HepG2 (cell line): ENCODE data around the gene PYURF. TPM values are rescaled to one million over a fixed set of nuclear protein-coding genes. Genes with fewer than 3 reads are reported as not detected.

ENCODE experiments used
- BCL6 ChIP-seq: IDR thresholded peaks from 2 replicates; pipeline ENCODE4 v1.6.1; 2016; ENCODE audit warnings: missing genetic modification reagents, missing compliant biosample characterization
- EED ChIP-seq: sonication (generic); formaldehyde crosslinking; IDR thresholded peaks from 2 replicates; pipeline ENCODE4 v1.5.0; 2020; ENCODE audit warnings: mild to moderate bottlenecking, missing genetic modification reagents
- HNF4A ChIP-seq: sonication (generic); formaldehyde crosslinking; IDR thresholded peaks from 2 replicates; pipeline ENCODE4 v1.4.0; 2020; ENCODE audit warnings: missing genetic modification reagents
- KAT2B ChIP-seq: fragments of 150-350 bp; IDR thresholded peaks from 2 replicates; pipeline ENCODE4 v1.6.1; 2014; ENCODE audit warnings: low read depth, low read length, borderline replicate concordance
- KLF11 ChIP-seq: IDR thresholded peaks from 2 replicates; pipeline ENCODE4 v1.6.1; 2016; ENCODE audit warnings: missing compliant biosample characterization
- NR2F2 ChIP-seq: IDR thresholded peaks from 2 replicates; pipeline ENCODE4 v1.6.1; 2012; ENCODE audit warnings: low read depth, inconsistent platforms, borderline replicate concordance
- RXRB ChIP-seq: IDR thresholded peaks from 2 replicates; pipeline ENCODE4 v1.6.1; 2016; ENCODE audit warnings: borderline replicate concordance, missing genetic modification reagents, missing compliant biosample characterization
- SNAPC2 ChIP-seq: sonication (generic); formaldehyde crosslinking; IDR thresholded peaks from 2 replicates; pipeline ENCODE4 v1.8.1; 2022; ENCODE audit warnings: mild to moderate bottlenecking, missing genetic modification reagents
- SRSF9 ChIP-seq: fragments of 200-400 bp; formaldehyde crosslinking; IDR thresholded peaks from 2 replicates; pipeline ENCODE4 v1.6.1; 2018; ENCODE audit warnings: borderline replicate concordance, mild to moderate bottlenecking, low read depth, low read length; ENCODE audit not compliant: insufficient read depth, poor library complexity, severe bottlenecking
- YY1 ChIP-seq: IDR thresholded peaks from 2 replicates; pipeline ENCODE4 v1.6.1; 2011; ENCODE audit warnings: low read length, low read depth, moderate library complexity, mild to moderate bottlenecking; ENCODE audit not compliant: insufficient read depth, insufficient replicate concordance
- ZFP36 ChIP-seq: fragments of 150-350 bp; IDR thresholded peaks from 2 replicates; pipeline ENCODE4 v1.6.1; 2018; ENCODE audit warnings: borderline replicate concordance, low read length, low read depth; ENCODE audit not compliant: partially characterized antibody
- ZNF136 ChIP-seq: sonication (generic); formaldehyde crosslinking; IDR thresholded peaks from 2 replicates; pipeline ENCODE4 v1.8.1; 2022; ENCODE audit warnings: low read depth, mild to moderate bottlenecking, moderate library complexity, missing genetic modification reagents
- ZNF230 ChIP-seq: sonication (generic); formaldehyde crosslinking; IDR thresholded peaks from 2 replicates; pipeline ENCODE4 v1.4.0; 2020; ENCODE audit warnings: mild to moderate bottlenecking, missing genetic modification reagents
- ZNF746 ChIP-seq: sonication (generic); formaldehyde crosslinking; IDR thresholded peaks from 2 replicates; pipeline ENCODE4 v1.8.0; 2022; ENCODE audit warnings: mild to moderate bottlenecking, missing genetic modification reagents
- ZNF75D ChIP-seq: sonication (generic); formaldehyde crosslinking; IDR thresholded peaks from 2 replicates; pipeline ENCODE4 v1.8.1; 2023; ENCODE audit warnings: missing genetic modification reagents, mild to moderate bottlenecking, borderline replicate concordance
- polyA plus RNA-seq, 8 experiments: library from polyadenylated mRNA; depleted of rRNA in 3 of 8; stranded (reverse) in 7 of 8; unstranded in 1 of 8; fragments of >200 nt; fragmentation: Illumina TruSeq in 4 of 8; extraction: Trizol in 4 of 8; gene quantifications; 2 replicates each; pipeline versions ENCODE4 v1.2.1 to v1.2.3, GENCODE V29; 2011 to 2016; ENCODE audit warnings: low read depth in 4 of 8, missing spikeins in 1 of 8, mixed read lengths in 1 of 8; ENCODE audit not compliant: insufficient read depth in 1 of 8
- total RNA-seq, 5 experiments: library from RNA; depleted of rRNA; stranded (reverse); fragments of >200 nt; fragmentation: Illumina TruSeq; extraction: Trizol; gene quantifications; 2 replicates each; pipeline ENCODE4 v1.2.3, GENCODE V29; 2016; ENCODE audit warnings: low read depth in 1 of 5
- TF ChIP-seq, protein P1 (sequence below): sonication (generic); formaldehyde crosslinking; IDR thresholded peaks from 2 replicates; pipeline ENCODE4 v1.4.0; 2020; ENCODE audit warnings: missing genetic modification reagents
- TF ChIP-seq, protein P2 (sequence below): sonication (generic); formaldehyde crosslinking; IDR thresholded peaks from 2 replicates; pipeline ENCODE4 v1.5.1; 2020; ENCODE audit warnings: missing genetic modification reagents, mild to moderate bottlenecking, borderline replicate concordance
- TF ChIP-seq, protein P3 (sequence below): IDR thresholded peaks from 2 replicates; pipeline ENCODE4 v1.6.1; 2018; ENCODE audit warnings: missing genetic modification reagents, mild to moderate bottlenecking, missing compliant biosample characterization
- TF ChIP-seq, protein P4 (sequence below): sonication (generic); formaldehyde crosslinking; IDR thresholded peaks from 2 replicates; pipeline ENCODE4 v1.4.0; 2020; ENCODE audit warnings: low read depth, mild to moderate bottlenecking, missing genetic modification reagents
- TF ChIP-seq, protein P5 (sequence below): sonication (generic); formaldehyde crosslinking; IDR thresholded peaks from 2 replicates; pipeline ENCODE4 v1.9.0; 2021; ENCODE audit warnings: missing genetic modification reagents, borderline replicate concordance

PYURF gene
- total and polyA plus RNA-seq, 2 of the 13 experiments (the other 11 are each of a cell fraction or from before 2014, with no cell fraction given), result 59.9 to 95.2 TPM

DNA sequence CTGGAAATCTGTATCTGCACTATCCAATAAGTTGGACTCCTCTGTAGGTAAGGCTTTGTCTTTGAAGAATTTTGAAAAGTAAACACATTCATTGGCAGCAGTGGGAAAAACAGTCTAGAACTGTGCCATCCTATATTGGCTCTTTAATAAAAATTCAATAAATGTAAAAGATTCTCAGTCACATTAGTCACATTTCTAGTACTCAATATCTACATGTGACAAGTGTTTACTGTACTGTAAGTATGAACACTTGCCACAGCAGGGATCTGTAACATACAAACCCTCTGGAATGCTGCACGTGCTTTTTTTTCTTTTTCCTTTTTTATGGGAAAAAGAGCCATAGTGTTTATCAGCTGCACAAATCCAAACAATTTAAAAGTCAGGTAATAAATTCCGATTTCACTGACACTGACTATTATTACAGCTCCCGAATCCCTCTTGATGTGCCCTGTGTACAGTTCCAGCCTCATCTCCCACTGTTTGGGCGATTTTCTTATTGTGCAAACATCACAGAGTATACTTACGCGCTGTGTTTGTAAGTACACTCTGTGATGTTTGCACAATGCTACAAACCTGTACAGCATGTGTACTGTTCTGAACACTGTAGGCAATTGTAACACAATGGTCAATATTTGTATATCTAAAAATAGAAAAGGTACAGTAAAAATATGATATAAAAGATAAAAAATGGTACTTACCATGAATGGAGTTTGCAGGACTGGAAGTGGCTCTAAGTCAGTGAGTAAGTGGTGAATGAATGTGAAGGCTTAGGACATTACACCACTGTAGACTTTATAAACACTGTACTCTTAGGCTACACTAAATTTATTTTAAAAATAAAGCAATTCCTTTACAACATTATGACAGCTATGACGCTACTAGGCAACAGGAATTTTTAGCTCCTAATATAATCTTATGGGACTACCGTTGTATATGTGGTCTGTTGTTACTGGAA lies 8.7 kb downstream of the PYURF start (continued):
- TF ChIP-seq SNAPC2 (CRISPR knock-in tag) (no peak), RXRB (CRISPR knock-in tag) (peak; percentile 34), ZNF230 (no peak), HNF4A (CRISPR knock-in tag) (no peak), EED (CRISPR knock-in tag) (no peak), ZNF746 (CRISPR knock-in tag) (no peak), KAT2B (no peak), ZNF75D (CRISPR knock-in tag) (no peak), ZNF136 (CRISPR knock-in tag) (no peak), SRSF9 (no peak), BCL6 (peak; percentile 94), ZFP36 (peak; percentile 89), KLF11 (CRISPR knock-in tag) (0 out of 2 replicates have a peak, but pooled peaks have one; percentile 43), NR2F2 (0 out of 2 replicates have a peak, but pooled peaks have one; percentile 22), YY1 (no peak)
- TF ChIP-seq, protein P1, sequence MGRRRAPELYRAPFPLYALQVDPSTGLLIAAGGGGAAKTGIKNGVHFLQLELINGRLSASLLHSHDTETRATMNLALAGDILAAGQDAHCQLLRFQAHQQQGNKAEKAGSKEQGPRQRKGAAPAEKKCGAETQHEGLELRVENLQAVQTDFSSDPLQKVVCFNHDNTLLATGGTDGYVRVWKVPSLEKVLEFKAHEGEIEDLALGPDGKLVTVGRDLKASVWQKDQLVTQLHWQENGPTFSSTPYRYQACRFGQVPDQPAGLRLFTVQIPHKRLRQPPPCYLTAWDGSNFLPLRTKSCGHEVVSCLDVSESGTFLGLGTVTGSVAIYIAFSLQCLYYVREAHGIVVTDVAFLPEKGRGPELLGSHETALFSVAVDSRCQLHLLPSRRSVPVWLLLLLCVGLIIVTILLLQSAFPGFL (CRISPR knock-in tag), result no peak
- TF ChIP-seq, protein P2, sequence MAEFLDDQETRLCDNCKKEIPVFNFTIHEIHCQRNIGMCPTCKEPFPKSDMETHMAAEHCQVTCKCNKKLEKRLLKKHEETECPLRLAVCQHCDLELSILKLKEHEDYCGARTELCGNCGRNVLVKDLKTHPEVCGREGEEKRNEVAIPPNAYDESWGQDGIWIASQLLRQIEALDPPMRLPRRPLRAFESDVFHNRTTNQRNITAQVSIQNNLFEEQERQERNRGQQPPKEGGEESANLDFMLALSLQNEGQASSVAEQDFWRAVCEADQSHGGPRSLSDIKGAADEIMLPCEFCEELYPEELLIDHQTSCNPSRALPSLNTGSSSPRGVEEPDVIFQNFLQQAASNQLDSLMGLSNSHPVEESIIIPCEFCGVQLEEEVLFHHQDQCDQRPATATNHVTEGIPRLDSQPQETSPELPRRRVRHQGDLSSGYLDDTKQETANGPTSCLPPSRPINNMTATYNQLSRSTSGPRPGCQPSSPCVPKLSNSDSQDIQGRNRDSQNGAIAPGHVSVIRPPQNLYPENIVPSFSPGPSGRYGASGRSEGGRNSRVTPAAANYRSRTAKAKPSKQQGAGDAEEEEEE, result no peak
- TF ChIP-seq, protein P3, sequence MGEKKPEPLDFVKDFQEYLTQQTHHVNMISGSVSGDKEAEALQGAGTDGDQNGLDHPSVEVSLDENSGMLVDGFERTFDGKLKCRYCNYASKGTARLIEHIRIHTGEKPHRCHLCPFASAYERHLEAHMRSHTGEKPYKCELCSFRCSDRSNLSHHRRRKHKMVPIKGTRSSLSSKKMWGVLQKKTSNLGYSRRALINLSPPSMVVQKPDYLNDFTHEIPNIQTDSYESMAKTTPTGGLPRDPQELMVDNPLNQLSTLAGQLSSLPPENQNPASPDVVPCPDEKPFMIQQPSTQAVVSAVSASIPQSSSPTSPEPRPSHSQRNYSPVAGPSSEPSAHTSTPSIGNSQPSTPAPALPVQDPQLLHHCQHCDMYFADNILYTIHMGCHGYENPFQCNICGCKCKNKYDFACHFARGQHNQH (CRISPR knock-in tag), result peak; percentile 80
- TF ChIP-seq, protein P4, sequence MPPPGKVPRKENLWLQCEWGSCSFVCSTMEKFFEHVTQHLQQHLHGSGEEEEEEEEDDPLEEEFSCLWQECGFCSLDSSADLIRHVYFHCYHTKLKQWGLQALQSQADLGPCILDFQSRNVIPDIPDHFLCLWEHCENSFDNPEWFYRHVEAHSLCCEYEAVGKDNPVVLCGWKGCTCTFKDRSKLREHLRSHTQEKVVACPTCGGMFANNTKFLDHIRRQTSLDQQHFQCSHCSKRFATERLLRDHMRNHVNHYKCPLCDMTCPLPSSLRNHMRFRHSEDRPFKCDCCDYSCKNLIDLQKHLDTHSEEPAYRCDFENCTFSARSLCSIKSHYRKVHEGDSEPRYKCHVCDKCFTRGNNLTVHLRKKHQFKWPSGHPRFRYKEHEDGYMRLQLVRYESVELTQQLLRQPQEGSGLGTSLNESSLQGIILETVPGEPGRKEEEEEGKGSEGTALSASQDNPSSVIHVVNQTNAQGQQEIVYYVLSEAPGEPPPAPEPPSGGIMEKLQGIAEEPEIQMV (CRISPR knock-in tag), result no peak
- TF ChIP-seq, protein P5, sequence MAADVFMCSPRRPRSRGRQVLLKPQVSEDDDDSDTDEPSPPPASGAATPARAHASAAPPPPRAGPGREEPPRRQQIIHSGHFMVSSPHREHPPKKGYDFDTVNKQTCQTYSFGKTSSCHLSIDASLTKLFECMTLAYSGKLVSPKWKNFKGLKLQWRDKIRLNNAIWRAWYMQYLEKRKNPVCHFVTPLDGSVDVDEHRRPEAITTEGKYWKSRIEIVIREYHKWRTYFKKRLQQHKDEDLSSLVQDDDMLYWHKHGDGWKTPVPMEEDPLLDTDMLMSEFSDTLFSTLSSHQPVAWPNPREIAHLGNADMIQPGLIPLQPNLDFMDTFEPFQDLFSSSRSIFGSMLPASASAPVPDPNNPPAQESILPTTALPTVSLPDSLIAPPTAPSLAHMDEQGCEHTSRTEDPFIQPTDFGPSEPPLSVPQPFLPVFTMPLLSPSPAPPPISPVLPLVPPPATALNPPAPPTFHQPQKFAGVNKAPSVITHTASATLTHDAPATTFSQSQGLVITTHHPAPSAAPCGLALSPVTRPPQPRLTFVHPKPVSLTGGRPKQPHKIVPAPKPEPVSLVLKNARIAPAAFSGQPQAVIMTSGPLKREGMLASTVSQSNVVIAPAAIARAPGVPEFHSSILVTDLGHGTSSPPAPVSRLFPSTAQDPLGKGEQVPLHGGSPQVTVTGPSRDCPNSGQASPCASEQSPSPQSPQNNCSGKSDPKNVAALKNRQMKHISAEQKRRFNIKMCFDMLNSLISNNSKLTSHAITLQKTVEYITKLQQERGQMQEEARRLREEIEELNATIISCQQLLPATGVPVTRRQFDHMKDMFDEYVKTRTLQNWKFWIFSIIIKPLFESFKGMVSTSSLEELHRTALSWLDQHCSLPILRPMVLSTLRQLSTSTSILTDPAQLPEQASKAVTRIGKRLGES (CRISPR knock-in tag), result no peak
